Measurements from ENCODE around the gene CCDC92. TPM values are rescaled to one million over a fixed set of nuclear protein-coding genes. Genes with fewer than 3 reads are reported as not detected.

The CCDC92 gene
- polyA plus RNA-seq, 2 of the 4 experiments (the other 2 are of a cell fraction), result 27.2 to 27.5 TPM

DNA sequence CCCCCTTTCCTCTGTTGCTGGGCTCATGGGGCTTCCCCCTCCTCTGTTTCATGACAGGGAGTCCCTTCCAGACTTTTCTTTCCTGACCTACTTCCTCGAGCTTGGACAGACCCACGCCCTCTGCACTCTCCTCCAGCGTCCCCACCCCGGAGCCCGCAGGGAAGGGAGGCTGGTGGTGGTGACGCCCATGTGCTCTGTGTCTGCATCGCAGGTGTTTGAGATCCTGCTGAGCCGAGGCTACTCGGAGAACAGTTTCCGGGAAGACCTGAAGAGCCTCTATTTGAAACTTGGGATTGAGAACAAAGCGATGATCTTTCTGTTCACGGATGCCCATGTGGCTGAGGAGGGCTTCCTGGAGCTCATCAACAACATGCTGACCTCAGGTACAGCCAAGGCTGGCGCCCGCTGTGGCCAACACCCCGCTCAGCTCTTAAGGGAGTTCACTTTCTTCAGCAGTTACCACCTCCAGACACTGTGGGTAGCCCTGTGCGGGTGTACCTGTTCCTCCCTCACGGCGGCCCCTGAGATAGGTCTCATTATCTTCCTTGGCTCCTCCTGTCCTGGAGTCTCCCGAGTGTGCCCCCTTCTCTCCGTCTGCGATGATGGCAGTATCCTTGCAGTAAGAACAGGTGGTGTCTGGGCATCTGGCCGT is 85.6 kb downstream of the CCDC92 start:
- 15% methylated on average over 22 of the region's 22 CpGs for WGBS (ENCODE audit: missing lambda C conversion rate)
- DNase-seq (ENCODE audit: low read depth in 1 of 2, low spot score in 1 of 2) (peak in 1 of 2 experiments; percentile 25), ATAC-seq (peak; percentile 36 to 65; a peak in 3 of 6 replicates), FAIRE-seq (no peak)
- H3K4me1 ChIP-seq, result peaks cover 10% of the 10 kb centered on the region; the same call in 2 of the 3 replicates
- H3K4me3 ChIP-seq, result peak overlapping the region; percentile 21; the same call in 2 of the 3 replicates
- ChIA-PET POLR2A (no interaction called here), CTCF (interaction anchor here (3.8 kb wide), 1 partner anchor 17 kb away, joined by 19 read pairs; no protein-coding TSS in a partner anchor)
- peaks cover 7% of the 10 kb centered on the region for H3K9me3 ChIP-seq
- H3K4me2 ChIP-seq, result peak overlapping the region; percentile 64
- H3K27ac ChIP-seq, result no peak overlapping the region
- TF ChIP-seq CEBPB (IDR thresholded peaks at IDR 0.05) (no peak), SMC3 (IDR thresholded peaks at IDR 0.05) (no peak), TFCP2L1 (CRISPR knock-in tag; IDR thresholded peaks at IDR 0.05) (no peak), NPAS2 (CRISPR knock-in tag; IDR thresholded peaks at IDR 0.05; ENCODE audit: borderline replicate concordance) (no peak), FOSB (CRISPR knock-in tag; IDR thresholded peaks at IDR 0.05) (no peak), TP53 (CRISPR knock-in tag; IDR thresholded peaks at IDR 0.05) (no peak), FOXS1 (CRISPR knock-in tag; IDR thresholded peaks at IDR 0.05) (no peak), JUNB (IDR thresholded peaks at IDR 0.05) (no peak), BHLHE40 (IDR thresholded peaks at IDR 0.05; ENCODE audit: low read depth, low read length) (no peak), RNF2 (IDR thresholded peaks at IDR 0.05; ENCODE audit: borderline replicate concordance, low read depth) (no peak)

DNA sequence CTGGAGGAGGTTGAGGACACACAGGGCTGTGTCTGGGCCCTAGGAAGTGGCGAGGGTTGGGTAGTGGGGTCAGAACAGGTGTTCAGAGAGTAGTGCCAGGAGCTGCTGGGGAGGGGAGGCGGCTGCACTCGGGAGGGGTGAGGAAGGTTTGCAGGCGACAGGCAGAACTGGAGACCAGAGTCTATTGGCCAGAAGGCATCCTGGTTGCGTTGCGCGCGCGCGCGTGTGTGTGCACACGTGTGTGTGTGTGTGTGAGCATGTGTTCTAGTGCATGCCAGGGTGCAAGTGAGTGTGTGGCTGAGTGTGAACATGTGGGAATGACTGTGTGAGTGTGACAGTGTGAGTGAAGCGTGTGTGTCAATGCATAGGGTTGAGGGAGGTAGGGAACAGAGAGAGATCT is 86.4 kb downstream of the CCDC92 start:
- H3K4me3 ChIP-seq, result no peak overlapping the region
- no peak for FAIRE-seq
- ChIA-PET CTCF (interaction anchor here (3.8 kb wide), 1 partner anchor 18 kb away, joined by 19 read pairs; no protein-coding TSS in a partner anchor), POLR2A (no interaction called here)
- DNase-seq (ENCODE audit: low read depth in 1 of 2, low spot score in 1 of 2), result no peak
- H3K4me1 ChIP-seq, result peaks cover 6% of the 10 kb centered on the region; the same call in 2 of the 3 replicates
- H3K4me2 ChIP-seq, result peak overlapping the region; percentile 64; the same call in 2 of the 3 replicates
- H3K27ac ChIP-seq, result no peak overlapping the region
- TF ChIP-seq KDM1A (IDR thresholded peaks at IDR 0.05; ENCODE audit: low read depth), result no peak
- TF ChIP-seq, protein P1, sequence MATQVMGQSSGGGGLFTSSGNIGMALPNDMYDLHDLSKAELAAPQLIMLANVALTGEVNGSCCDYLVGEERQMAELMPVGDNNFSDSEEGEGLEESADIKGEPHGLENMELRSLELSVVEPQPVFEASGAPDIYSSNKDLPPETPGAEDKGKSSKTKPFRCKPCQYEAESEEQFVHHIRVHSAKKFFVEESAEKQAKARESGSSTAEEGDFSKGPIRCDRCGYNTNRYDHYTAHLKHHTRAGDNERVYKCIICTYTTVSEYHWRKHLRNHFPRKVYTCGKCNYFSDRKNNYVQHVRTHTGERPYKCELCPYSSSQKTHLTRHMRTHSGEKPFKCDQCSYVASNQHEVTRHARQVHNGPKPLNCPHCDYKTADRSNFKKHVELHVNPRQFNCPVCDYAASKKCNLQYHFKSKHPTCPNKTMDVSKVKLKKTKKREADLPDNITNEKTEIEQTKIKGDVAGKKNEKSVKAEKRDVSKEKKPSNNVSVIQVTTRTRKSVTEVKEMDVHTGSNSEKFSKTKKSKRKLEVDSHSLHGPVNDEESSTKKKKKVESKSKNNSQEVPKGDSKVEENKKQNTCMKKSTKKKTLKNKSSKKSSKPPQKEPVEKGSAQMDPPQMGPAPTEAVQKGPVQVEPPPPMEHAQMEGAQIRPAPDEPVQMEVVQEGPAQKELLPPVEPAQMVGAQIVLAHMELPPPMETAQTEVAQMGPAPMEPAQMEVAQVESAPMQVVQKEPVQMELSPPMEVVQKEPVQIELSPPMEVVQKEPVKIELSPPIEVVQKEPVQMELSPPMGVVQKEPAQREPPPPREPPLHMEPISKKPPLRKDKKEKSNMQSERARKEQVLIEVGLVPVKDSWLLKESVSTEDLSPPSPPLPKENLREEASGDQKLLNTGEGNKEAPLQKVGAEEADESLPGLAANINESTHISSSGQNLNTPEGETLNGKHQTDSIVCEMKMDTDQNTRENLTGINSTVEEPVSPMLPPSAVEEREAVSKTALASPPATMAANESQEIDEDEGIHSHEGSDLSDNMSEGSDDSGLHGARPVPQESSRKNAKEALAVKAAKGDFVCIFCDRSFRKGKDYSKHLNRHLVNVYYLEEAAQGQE (IDR thresholded peaks at IDR 0.05), result no peak
- no peak for TF ChIP-seq FOSL2 (IDR thresholded peaks at IDR 0.05)
- no peak for TF ChIP-seq FOSL2 (CRISPR knock-in tag; IDR thresholded peaks at IDR 0.05)
- TF ChIP-seq, protein P2, sequence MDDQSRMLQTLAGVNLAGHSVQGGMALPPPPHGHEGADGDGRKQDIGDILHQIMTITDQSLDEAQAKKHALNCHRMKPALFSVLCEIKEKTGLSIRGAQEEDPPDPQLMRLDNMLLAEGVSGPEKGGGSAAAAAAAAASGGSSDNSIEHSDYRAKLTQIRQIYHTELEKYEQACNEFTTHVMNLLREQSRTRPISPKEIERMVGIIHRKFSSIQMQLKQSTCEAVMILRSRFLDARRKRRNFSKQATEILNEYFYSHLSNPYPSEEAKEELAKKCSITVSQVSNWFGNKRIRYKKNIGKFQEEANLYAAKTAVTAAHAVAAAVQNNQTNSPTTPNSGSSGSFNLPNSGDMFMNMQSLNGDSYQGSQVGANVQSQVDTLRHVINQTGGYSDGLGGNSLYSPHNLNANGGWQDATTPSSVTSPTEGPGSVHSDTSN (IDR thresholded peaks at IDR 0.05), result no peak
- TF ChIP-seq HOXB5 (CRISPR knock-in tag; IDR thresholded peaks at IDR 0.05), result no peak
- TF ChIP-seq MAZ (IDR thresholded peaks at IDR 0.05; ENCODE audit: borderline replicate concordance, low read depth, low read length), result no peak
- no peak for TF ChIP-seq MAFK (IDR thresholded peaks at IDR 0.05; ENCODE audit: partially characterized antibody)
- H3K9me3 ChIP-seq, result peaks cover 7% of the 10 kb centered on the region
- peak; percentile 10; a peak in 3 of 6 replicates for ATAC-seq
- WGBS (ENCODE audit: missing lambda C conversion rate), result 62% methylated on average over 13 of the region's 13 CpGs

Small RNA genes within 50 kb of the gene (small RNA-seq; reads per million reads assigned to genes)
- gene AC068790.4 (0 reads per million in 6 experiments), gene AC068790.6 (0 reads per million in 6 experiments)

Other genes starting within 250 kb of the CCDC92 start
- 0.36 and 0.39 TPM in 2 replicates for gene DNAH10, start 210.5 kb downstream of the CCDC92 start, polyA plus RNA-seq (2011; rRNA removed)
- gene DNAH10, start 210.5 kb downstream of the CCDC92 start, polyA plus RNA-seq (2017; fragmentation: RNase III; extraction: RNeasy Plus Mini Kit Qiagen cat#74134 plus additional on column Dnase treatment), result 0.14 to 0.37 TPM (median 0.37 TPM) in 3 replicates
- 106 and 112 TPM in 2 replicates for gene ZNF664, start 384 bp upstream of the CCDC92 start, polyA plus RNA-seq (2011; rRNA removed)
- 84.2 to 88.3 TPM (median 84.9 TPM) in 3 replicates for gene ZNF664, start 384 bp upstream of the CCDC92 start, polyA plus RNA-seq (2017; fragmentation: RNase III; extraction: RNeasy Plus Mini Kit Qiagen cat#74134 plus additional on column Dnase treatment)

All from A549 (cell line).